ENCODE data around the gene ADGRF3. TPM values are rescaled to one million over a fixed set of nuclear protein-coding genes. Genes with fewer than 3 reads are reported as not detected.
"Not testable (repeated sequence)": the region's sequence is repeated elsewhere in the genome, so short reads cannot be mapped to it uniquely, and the experiment has no call there.

Gene ADGRF3
- total and polyA plus RNA-seq, 2 experiments from 2014 or later = 0.12 to 0.33 TPM

DNA sequence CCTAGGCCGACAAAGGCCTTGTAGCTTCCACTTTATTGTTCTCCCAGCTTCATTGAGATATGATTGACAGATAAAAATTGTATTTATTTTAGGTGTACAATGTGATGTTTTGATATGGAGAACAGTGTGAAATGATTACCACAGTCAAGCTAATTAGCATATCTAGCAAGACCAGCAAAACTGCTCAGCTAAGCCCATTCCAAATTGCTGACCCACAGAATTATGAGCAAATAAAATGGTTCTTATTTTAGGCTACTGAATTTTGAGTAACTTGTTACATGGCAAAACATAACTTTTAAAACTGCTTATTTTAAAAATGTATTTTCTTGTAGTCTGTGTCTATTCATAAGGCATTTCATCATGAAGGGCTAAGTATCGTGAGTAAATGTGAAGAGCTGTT, 9.3 kb downstream of the ADGRF3 start:
- Histone ChIP-seq H3K4me3 (no peak overlapping the region), H3K4me1 (ENCODE audit: low read depth) (no peaks in the 10 kb centered on the region), H3K9me3 (ENCODE audit: low read depth) (no peaks in the 10 kb centered on the region), H3K27me3 (no peaks in the 10 kb centered on the region), H3K27ac (no peak overlapping the region), H3K36me3 (no peaks in the 10 kb centered on the region)
- no peak for TF ChIP-seq CTCF (IDR thresholded peaks at IDR 0.05; ENCODE audit: low read depth, low read length)
- no peak for DNase-seq (ENCODE audit: low read depth in 1 of 2, low spot score in 1 of 2)

DNA sequence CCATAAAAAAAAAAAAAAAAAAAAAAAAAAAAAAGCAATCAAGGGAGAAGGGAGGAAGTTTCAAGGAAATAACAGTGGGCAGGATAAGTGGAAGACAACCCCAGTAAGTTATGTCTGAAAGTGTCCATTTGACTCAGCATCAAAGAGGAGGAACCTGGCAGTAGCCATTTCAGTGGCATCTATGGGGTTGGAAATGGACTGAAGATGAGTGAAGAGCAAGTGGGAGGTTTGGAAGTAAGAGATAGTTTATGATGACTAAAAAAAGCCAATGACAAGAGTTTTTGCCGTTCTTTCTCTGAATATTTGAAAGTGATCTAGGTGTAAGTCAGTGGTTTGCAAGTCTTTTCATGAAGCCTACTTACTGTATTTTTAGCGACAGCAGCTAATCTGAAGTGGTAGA, 9.9 kb downstream of the ADGRF3 start:
- no peak for TF ChIP-seq CTCF (IDR thresholded peaks at IDR 0.05; ENCODE audit: low read depth, low read length)
- DNase-seq (ENCODE audit: low read depth in 1 of 2, low spot score in 1 of 2) = no peak
- Histone ChIP-seq H3K27me3 (no peaks in the 10 kb centered on the region), H3K9me3 (ENCODE audit: low read depth) (no peaks in the 10 kb centered on the region), H3K27ac (no peak overlapping the region), H3K4me1 (ENCODE audit: low read depth) (no peaks in the 10 kb centered on the region), H3K4me3 (no peak overlapping the region), H3K36me3 (no peaks in the 10 kb centered on the region)

DNA sequence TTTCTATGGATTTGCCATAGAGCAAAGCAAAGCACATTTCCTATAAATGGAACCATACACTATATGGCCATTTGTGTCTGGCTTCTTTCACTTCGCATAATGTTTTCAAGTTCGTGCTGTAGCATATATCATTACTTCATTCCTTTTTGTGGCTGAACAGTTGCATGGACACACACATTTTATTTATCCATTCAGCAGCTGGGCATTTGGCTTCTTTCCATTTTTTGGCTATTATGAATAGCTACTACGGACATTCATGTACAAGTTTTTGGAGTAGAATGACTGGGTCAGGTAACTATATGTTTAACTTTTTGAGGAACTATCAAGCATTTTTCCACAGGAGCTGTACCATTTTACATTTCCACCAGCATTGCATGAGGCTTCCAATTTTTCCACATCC, 11.4 kb downstream of the ADGRF3 start:
- Histone ChIP-seq H3K36me3 (no peaks in the 10 kb centered on the region), H3K27me3 (no peaks in the 10 kb centered on the region), H3K4me1 (ENCODE audit: low read depth) (no peaks in the 10 kb centered on the region), H3K9me3 (ENCODE audit: low read depth) (no peaks in the 10 kb centered on the region), H3K4me3 (no peak overlapping the region), H3K27ac (no peak overlapping the region)
- no peak for TF ChIP-seq CTCF (IDR thresholded peaks at IDR 0.05; ENCODE audit: low read depth, low read length)
- no peak for DNase-seq (ENCODE audit: low read depth in 1 of 2, low spot score in 1 of 2)

GRCh38 chr2:26333293-26333692, 13.3 kb downstream of the ADGRF3 start:
- Histone ChIP-seq H3K36me3 (no peaks in the 10 kb centered on the region), H3K4me3 (no peak overlapping the region), H3K4me1 (ENCODE audit: low read depth) (no peaks in the 10 kb centered on the region), H3K9me3 (ENCODE audit: low read depth) (no peaks in the 10 kb centered on the region), H3K27me3 (no peaks in the 10 kb centered on the region), H3K27ac (no peak overlapping the region)
- no peak for TF ChIP-seq CTCF (IDR thresholded peaks at IDR 0.05; ENCODE audit: low read depth, low read length)
- no peak for DNase-seq (ENCODE audit: low read depth in 1 of 2, low spot score in 1 of 2)

DNA sequence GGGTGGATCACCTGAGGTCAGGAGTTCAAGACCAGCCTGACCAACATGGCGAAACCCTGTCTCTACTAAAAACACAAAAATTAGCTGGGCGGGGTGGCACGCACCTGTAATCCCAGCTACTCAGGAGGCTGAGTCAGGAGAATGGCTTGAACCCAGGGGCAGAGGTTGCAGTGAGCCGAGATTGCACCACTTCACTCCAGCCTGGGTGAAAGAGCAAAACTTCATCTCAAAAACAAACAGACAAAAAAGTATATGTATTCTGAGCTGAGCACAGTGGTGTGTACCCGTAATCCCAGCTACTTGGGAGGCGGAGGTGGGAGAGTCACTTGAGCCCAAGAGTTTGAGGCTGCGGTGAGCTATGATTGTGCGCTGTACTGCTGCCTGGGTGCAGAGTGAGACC, 15.3 kb downstream of the ADGRF3 start:
- not testable (repeated sequence) for H3K27ac ChIP-seq; H3K4me1 ChIP-seq (ENCODE audit: low read depth); H3K27me3 ChIP-seq; DNase-seq (ENCODE audit: low read depth in 1 of 2, low spot score in 1 of 2); H3K9me3 ChIP-seq (ENCODE audit: low read depth); H3K4me3 ChIP-seq; H3K36me3 ChIP-seq

DNA sequence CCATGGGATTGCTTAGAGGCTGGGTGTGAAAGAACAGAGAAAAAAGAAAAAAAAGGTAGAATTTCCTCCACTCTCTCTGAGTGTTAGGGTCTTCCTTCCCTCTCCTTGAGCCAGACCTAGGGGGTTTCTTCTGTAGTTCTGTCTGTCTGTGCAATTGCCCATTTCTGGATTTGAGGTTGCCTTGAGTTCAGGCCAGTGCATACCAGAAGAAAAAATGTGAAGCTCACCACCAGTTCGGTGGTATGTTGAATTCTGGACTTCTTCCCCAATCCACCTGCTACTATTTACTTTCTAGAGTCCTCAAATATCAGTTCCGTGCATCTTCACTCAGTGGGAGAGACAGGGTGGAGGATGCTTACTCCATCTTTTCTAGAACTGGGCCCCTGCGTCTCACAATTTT, 16.0 kb downstream of the ADGRF3 start:
- H3K27me3 ChIP-seq = no peaks in the 10 kb centered on the region
- H3K27ac ChIP-seq = no peak overlapping the region
- no peak for TF ChIP-seq CTCF (IDR thresholded peaks at IDR 0.05; ENCODE audit: low read depth, low read length)
- H3K9me3 ChIP-seq (ENCODE audit: low read depth) = no peaks in the 10 kb centered on the region
- H3K36me3 ChIP-seq = no peaks in the 10 kb centered on the region
- no peaks in the 10 kb centered on the region for H3K4me1 ChIP-seq (ENCODE audit: low read depth)
- no peak overlapping the region for H3K4me3 ChIP-seq
- DNase-seq (ENCODE audit: low read depth in 1 of 2, low spot score in 1 of 2) = no peak

Data from cardiac muscle cell (in vitro differentiated cells and primary cell).